Heart left ventricle (tissue), 16 donors: ENCODE measurements around the gene KCNK7. TPM values are rescaled to one million over a fixed set of nuclear protein-coding genes. Genes with fewer than 3 reads are reported as not detected.

Experiments
- ATAC-seq, 4 donors: fragments of 200-7000 bp; cut with Tn5 transposase; one replicate each; pipeline ENCODE4 v1.9.1; 2020 to 2022; ENCODE audit warnings: moderate library complexity in 4 of 4, mild to moderate bottlenecking in 3 of 4, moderate number of reproducible peaks in 1 of 4
- DNase-seq, 5 donors: peaks; one replicate each; pipeline ENCODE4 v3.0.0-alpha.2; 2020
- H3K27ac ChIP-seq, 12 donors: fragments of 200-600 bp; sonication (generic) in 4 of 12; one replicate each; pipeline versions ENCODE4 v1.5.0 to v1.8.0; 2016 to 2022; ENCODE audit warnings: mild to moderate bottlenecking in 2 of 12
- H3K27me3 ChIP-seq, 9 donors: fragments of 200-600 bp; sonication (generic) in 2 of 9; one replicate each; pipeline versions ENCODE4 v1.5.1 to v1.8.0; 2016 to 2022; ENCODE audit warnings: mild to moderate bottlenecking in 3 of 9
- H3K36me3 ChIP-seq, 9 donors: fragments of 200-600 bp; sonication (generic) in 2 of 9; one replicate each; pipeline versions ENCODE4 v1.5.0 to v1.8.0; 2018 to 2022; ENCODE audit warnings: mild to moderate bottlenecking in 2 of 9
- H3K4me1 ChIP-seq, 12 donors: fragments of 200-600 bp; sonication (generic) in 4 of 12; one replicate each; pipeline versions ENCODE4 v1.5.0 to v1.8.0; 2016 to 2022; ENCODE audit warnings: mild to moderate bottlenecking in 3 of 12
- H3K4me3 ChIP-seq, 12 donors: fragments of 200-600 bp; sonication (generic) in 4 of 12; one replicate each; pipeline versions ENCODE4 v1.5.0 to v1.8.0; 2017 to 2022; ENCODE audit warnings: mild to moderate bottlenecking in 9 of 12, moderate library complexity in 4 of 12
- H3K9me3 ChIP-seq, 12 donors: fragments of 200-600 bp; sonication (generic) in 4 of 12; one replicate each; pipeline versions ENCODE4 v1.5.0 to v1.8.0; 2016 to 2022; ENCODE audit warnings: mild to moderate bottlenecking in 1 of 12
- POLR2A ChIP-seq, 2 donors: fragments of 450-650 bp; IDR thresholded peaks; one replicate each; pipeline ENCODE4 v1.6.1; 2017; ENCODE audit warnings: antibody characterized with exemption in 2 of 2, mild to moderate bottlenecking in 2 of 2, moderate library complexity in 2 of 2
- WGBS, 4 donors: extraction: QIAGEN DNeasy Blood & Tissue Kit in 2 of 4; methylation state at CpG; one replicate each; pipeline versions ENCODE4 v1.1.5 to v1.1.7; 2013 to 2018; 5-methylcytosine and 5-hydroxymethylcytosine counted together
- intact Hi-C, 10 donors: fragments of 100-400 bp; cut with DNase I; formaldehyde crosslinking; loops; one replicate each; pipeline versions ENCODE4 v1.11.1 to v1.14.2; 2022
- polyA plus RNA-seq, 2 donors: library from polyadenylated mRNA; stranded (reverse); fragments of 200-250 nt; gene quantifications; one replicate each; pipeline ENCODE4 v1.2.3, GENCODE V29; 2013
- total RNA-seq, 9 donors: library from RNA; depleted of rRNA in 2 of 9; stranded (reverse); fragments of >200 nt in 2 of 9; fragmentation: NEBNext Ultra II Directional in 3 of 9; extraction: Animal tissue kit (Norgen Biotek cat#: 25700) in 3 of 9; gene quantifications; one replicate each; pipeline versions ENCODE4 v1.1.0 to v1.2.4, GENCODE V29; 2016 to 2023
- TF ChIP-seq, protein P1 (sequence below), 12 donors: fragments of 200-600 bp; sonication (generic) in 4 of 12; IDR thresholded peaks; one replicate each; pipeline versions ENCODE4 v1.5.0 to v1.8.0; 2018 to 2022; ENCODE audit warnings: antibody characterized with exemption in 12 of 12, mild to moderate bottlenecking in 5 of 12
- donor health status: ischemic (EF 13 %, LVEDD 7.1; RV severe dilation, severe dysfunction).
- donor health status: healthy with polysubstance abuse.
- donor health status: DM: no; HTN: yes; CAD: no.
- donor health status: DM: no; HTN: no; CAD: no.
- donor health status: ischemic (EF 25% LVEDD 6.9; RV normal size, moderate dysfunction).
- donor health status: ischemic (EF 25% LVEDD 5.7; RV mildly dilated, moderate dysfunction).
- donor health status: healthy.
- donor health status: DM: yes; HTN: yes; CAD: no.
- donor health status: ischemic (EF 35%, LVEDD 5.7; RV mildly dilated, moderate dysfunction).
- donor health status: nonischemic (EF 11% LVEDD 7.7; RV severe dilation, severe dysfunction).
- donor health status: DM: yes; HTN: yes; CAD: no.
- donor health status: PGD.
- donor health status: ischemic (EF 29% LVEDD 5.4; RV normal size, mild dysfunction).
- donor health status: nonischemic (EF 23%, LVEDD 6.1; RV moderate dilation, normal function).

The KCNK7 gene
- total and polyA plus RNA-seq, 11 donors: 0.18 to 1.6 (median 0.42) TPM; not detected in 2

DNA sequence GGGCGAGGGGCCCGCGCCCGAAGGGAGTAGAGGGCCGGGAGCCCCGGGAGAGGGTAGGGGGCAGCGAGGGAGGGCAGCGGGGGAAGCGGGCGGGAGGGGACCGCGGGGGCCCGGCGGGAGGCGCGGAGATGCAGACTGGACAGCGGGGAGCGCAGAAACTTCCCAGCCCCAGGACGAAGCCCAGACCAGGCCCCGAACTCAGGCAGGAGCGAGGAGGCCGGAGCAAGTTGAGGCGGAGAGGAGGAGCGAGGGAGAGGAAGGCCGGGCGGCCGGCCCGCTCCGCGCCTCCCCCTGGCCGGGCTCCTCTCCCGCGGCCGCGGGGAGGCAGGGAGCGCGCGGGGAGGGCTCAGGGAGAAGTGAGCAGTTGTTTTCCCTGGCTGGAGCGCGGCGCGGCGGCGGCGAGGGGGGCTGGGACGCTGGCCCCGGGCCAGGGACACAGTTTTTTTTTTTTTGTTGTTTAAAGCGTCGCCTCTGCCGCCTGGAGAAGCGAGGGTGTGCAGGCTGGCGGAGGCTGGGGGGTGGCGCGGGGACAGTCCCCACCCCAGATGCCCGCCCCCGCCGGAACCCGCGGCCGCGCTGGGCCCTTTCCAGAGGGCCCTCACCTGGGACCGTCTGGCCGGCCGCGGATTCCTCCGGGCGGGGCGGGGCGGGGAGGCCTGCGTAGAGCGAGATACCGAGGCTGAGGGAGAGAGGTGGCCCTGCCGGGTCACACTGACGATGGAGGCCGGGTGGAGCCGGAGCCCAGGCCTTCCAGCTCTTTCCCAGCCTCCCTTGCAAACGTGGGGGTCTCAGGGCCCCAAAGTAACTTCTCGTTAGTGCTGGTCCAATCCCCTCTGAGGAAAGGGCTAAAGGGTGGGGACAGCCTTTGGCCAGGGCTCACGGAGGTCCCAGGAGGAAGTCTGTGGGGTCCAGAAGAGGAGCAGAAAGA, 37.3 kb downstream of the KCNK7 start, which contains the start of gene LTBP3:
Gene LTBP3 (minus strand): TSS at position 358 of the 928 bp plus-strand sequence. CDS start 400 bp downstream, outside the sequence.
- peak; percentile 52 to 86 (median 78) for ATAC-seq
- Histone ChIP-seq H3K27me3 (no peaks in the 10 kb centered on the region), H3K4me3 (peak within 1 kb of the TSS; percentile 49 to 85 (median 67)), H3K36me3 (peaks cover 0 to 9% (median 0%) of the 10 kb centered on the region in 9 donors), H3K27ac (peak within 1 kb of the TSS; percentile 86 to 99 (median 96)), H3K9me3 (no peaks in the 10 kb centered on the region), H3K4me1 (peaks cover 6 to 78% (median 62%) of the 10 kb centered on the region in 12 donors)
- intact Hi-C loops: loop anchor here in 1 of 10 donors (1.0 kb wide), 1 partner anchor 17 kb away; no protein-coding TSS in a partner anchor
- WGBS, 4 donors: 0 to 1% (median 0%) methylated on average over 43 to 79 of the region's 79 CpGs
- peak; percentile 84 to 92 (median 87) for DNase-seq
- TF ChIP-seq, protein P1, sequence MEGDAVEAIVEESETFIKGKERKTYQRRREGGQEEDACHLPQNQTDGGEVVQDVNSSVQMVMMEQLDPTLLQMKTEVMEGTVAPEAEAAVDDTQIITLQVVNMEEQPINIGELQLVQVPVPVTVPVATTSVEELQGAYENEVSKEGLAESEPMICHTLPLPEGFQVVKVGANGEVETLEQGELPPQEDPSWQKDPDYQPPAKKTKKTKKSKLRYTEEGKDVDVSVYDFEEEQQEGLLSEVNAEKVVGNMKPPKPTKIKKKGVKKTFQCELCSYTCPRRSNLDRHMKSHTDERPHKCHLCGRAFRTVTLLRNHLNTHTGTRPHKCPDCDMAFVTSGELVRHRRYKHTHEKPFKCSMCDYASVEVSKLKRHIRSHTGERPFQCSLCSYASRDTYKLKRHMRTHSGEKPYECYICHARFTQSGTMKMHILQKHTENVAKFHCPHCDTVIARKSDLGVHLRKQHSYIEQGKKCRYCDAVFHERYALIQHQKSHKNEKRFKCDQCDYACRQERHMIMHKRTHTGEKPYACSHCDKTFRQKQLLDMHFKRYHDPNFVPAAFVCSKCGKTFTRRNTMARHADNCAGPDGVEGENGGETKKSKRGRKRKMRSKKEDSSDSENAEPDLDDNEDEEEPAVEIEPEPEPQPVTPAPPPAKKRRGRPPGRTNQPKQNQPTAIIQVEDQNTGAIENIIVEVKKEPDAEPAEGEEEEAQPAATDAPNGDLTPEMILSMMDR (IDR thresholded peaks at IDR 0.05): peak in 2 of 12 donors; percentile 6 to 17
- peak in 1 of 2 donors; percentile 19 for TF ChIP-seq POLR2A (IDR thresholded peaks at IDR 0.05)

DNA sequence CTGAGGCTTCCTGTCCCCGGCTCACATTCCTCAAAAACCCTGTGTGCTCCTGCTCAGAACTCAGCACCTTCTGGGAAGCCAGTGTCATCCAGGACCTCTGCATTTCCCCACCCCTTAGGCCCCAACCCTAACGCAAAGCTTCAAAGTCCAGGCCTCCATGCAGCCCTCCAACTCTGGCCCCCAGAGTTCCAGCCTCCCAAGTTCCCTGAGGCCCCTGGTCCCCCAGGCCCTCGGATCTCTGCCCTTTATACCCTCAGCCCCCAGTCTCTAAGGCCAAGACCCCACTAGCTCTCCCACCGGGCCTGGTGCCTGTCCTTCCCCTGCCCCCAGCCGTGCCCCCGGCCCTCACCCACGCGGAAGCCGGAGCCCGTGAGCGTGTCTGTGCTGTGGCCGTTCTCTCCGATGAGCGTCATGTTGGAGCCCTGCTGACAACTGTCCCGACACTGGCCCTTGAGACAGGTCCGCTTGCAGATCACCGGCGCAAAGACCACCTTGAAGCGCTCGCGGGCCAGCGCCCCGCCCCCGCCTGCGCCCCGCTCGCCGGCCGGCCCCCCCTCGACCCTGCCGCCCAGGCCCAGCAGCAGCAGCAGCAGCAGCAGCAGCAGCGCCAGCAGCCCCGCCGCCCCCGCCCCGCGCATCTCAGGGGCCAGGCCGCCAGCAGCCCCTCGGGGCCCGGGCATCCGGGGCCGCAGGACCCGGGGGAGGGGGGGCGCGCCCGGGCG, 38.2 kb downstream of the KCNK7 start:
- H3K4me1 ChIP-seq: peaks cover 6 to 78% (median 63%) of the 10 kb centered on the region in 12 donors
- WGBS, 4 donors: 2 to 4% (median 2%) methylated on average over 13 to 47 of the region's 47 CpGs
- H3K27ac ChIP-seq: peak overlapping the region; percentile 86 to 99 (median 96)
- intact Hi-C loops: loop anchor here in 1 of 10 donors (1.0 kb wide), 1 partner anchor 16 kb away; no protein-coding TSS in a partner anchor
- no peaks in the 10 kb centered on the region for H3K27me3 ChIP-seq
- ATAC-seq (no peak), DNase-seq (peak in 2 of 5 donors; percentile 55 to 60)
- peak overlapping the region; percentile 49 to 85 (median 67) for H3K4me3 ChIP-seq
- H3K36me3 ChIP-seq: peaks cover 0 to 16% (median 4%) of the 10 kb centered on the region in 9 donors
- no peak for TF ChIP-seq POLR2A (IDR thresholded peaks at IDR 0.05)
- TF ChIP-seq, protein P1 (IDR thresholded peaks at IDR 0.05): no peak
- no peaks in the 10 kb centered on the region for H3K9me3 ChIP-seq

DNA sequence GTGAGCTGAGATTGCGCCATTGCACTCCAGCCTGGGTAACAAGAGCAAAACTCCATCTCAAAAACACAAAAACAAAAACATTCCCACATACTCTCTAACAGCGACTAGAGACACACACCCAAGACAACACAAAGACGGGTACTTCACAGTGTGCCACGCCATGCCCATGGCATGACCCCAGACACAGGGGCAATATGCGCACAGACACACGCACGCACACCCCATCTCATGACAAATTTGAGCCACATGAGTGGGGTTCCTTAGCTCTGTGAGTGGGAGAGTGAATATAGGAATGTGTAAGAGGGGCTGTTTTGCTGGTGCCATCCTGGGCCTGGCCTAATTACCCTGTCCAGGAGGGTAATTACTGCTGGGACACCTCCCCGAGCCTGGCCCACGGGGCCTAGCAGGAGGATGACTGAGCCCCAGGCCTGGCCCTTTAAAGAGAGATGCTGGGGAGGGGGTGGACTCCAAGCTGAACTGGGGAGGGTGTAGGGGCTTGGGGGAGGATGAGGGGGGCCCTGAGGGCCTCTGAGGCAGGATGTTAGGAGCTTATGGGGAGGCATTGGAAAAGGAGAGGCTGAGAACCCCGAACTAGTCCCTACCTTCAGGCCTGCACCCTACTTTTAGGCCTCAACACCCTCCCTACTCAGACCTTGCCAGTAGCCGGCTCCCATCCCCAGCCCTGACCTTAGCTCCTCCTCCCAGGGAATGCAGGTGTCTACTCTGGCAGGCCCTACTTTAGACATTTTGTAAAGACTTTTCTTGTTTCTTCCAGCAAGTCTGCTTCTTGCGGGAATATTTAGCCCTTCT, 38.9 kb downstream of the KCNK7 start:
- intact Hi-C loops: no loop called here
- Histone ChIP-seq H3K9me3 (no peaks in the 10 kb centered on the region), H3K4me3 (peak overlapping the region in 11 of 12 donors; percentile 58 to 85 (median 68)), H3K36me3 (peaks cover 0 to 22% (median 10%) of the 10 kb centered on the region in 9 donors), H3K27me3 (no peaks in the 10 kb centered on the region), H3K4me1 (peaks cover 6 to 84% (median 64%) of the 10 kb centered on the region in 12 donors), H3K27ac (peak overlapping the region; percentile 86 to 99 (median 96))
- no peak for TF ChIP-seq POLR2A (IDR thresholded peaks at IDR 0.05)
- TF ChIP-seq, protein P1 (IDR thresholded peaks at IDR 0.05): no peak
- 76 to 82% (median 79%) methylated on average over 12 of the region's 12 CpGs for WGBS, 4 donors
- DNase-seq: peak in 1 of 5 donors; percentile 7
- ATAC-seq: no peak
